Activated CD8-positive, alpha-beta T cell treated with anti-CD3 and anti-CD28 coated beads for 36 hours (primary cell): ENCODE measurements around the gene TEX48. TPM values are rescaled to one million over a fixed set of nuclear protein-coding genes. Genes with fewer than 3 reads are reported as not detected.

ENCODE experiments used
- ATAC-seq: fragments of 200-7000 bp; cut with Tn5 transposase; one replicate; pipeline ENCODE4 v1.10.0; 2021; ENCODE audit warnings: mild to moderate bottlenecking, moderate library complexity
- CTCF ChIA-PET: fragments of 350-600 bp; sonication (Branson Sonifier 250); formaldehyde crosslinking; loops from one replicate; lab custom pipeline; 2021; ENCODE audit warnings: antibody characterized with exemption; lab: Charles Lee
- POLR2A ChIA-PET: fragments of 350-600 bp; sonication (Branson Sonifier 250); formaldehyde crosslinking; loops from one replicate; lab custom pipeline; 2021; ENCODE audit warnings: antibody characterized with exemption; lab: Charles Lee
- DNase-seq: peaks from one replicate; pipeline ENCODE4 v3.0.0-alpha.2; 2020
- H3K27ac Mint-ChIP-seq: one replicate; pipeline ENCODE4 v1.8.0; 2021; ENCODE audit warnings: mild to moderate bottlenecking, mixed read lengths
- H3K27me3 Mint-ChIP-seq: one replicate; pipeline ENCODE4 v1.8.0; 2021; ENCODE audit warnings: mixed read lengths
- H3K36me3 Mint-ChIP-seq: one replicate; pipeline ENCODE4 v1.8.0; 2021; ENCODE audit warnings: low read depth, mixed read lengths
- H3K4me1 Mint-ChIP-seq: one replicate; pipeline ENCODE4 v1.8.0; 2021; ENCODE audit warnings: low read depth, mixed read lengths
- H3K4me3 Mint-ChIP-seq: one replicate; pipeline ENCODE4 v1.8.0; 2021; ENCODE audit warnings: mild to moderate bottlenecking, moderate library complexity, mixed read lengths
- H3K9me3 Mint-ChIP-seq: one replicate; pipeline ENCODE4 v1.8.0; 2021; ENCODE audit warnings: mixed read lengths
- intact Hi-C: fragments of 100-400 bp; cut with micrococcal nuclease; formaldehyde crosslinking; loops from one replicate; pipeline ENCODE4 v1.10.0; 2022
- total RNA-seq, 2 experiments: library from RNA; stranded (reverse); gene quantifications; one replicate each; pipeline ENCODE4 v1.2.3, GENCODE V29; 2021
- TF ChIP-seq, protein P1 (sequence below): fragments of 200-600 bp; IDR thresholded peaks from one replicate; pipeline ENCODE4 v1.8.0; 2022; ENCODE audit warnings: antibody characterized with exemption, mild to moderate bottlenecking

TEX48 gene
- total RNA-seq, 2 experiments from 2014 or later: 0.65 TPM; not detected in 1

DNA sequence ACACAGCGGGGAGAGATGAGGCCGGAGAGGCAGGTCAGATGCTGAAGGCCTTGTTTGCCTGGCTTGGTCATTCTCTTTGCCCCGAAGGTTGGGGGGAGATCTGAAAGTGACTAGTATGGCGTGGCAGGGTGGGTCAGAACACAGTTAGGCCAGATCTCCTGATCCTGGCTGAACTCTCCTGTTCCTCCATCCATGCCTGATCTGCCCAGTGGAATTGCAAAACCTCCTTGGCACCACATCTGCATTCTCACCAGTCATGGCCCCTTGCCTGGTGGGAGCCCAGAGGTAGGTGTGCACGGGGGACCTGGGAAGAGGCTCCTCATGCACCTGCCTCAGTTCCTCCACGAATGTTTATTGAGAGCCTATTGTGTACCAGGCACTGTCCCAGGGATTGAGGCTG is 47.6 kb downstream of the TEX48 start:
- TF ChIP-seq, protein P1, sequence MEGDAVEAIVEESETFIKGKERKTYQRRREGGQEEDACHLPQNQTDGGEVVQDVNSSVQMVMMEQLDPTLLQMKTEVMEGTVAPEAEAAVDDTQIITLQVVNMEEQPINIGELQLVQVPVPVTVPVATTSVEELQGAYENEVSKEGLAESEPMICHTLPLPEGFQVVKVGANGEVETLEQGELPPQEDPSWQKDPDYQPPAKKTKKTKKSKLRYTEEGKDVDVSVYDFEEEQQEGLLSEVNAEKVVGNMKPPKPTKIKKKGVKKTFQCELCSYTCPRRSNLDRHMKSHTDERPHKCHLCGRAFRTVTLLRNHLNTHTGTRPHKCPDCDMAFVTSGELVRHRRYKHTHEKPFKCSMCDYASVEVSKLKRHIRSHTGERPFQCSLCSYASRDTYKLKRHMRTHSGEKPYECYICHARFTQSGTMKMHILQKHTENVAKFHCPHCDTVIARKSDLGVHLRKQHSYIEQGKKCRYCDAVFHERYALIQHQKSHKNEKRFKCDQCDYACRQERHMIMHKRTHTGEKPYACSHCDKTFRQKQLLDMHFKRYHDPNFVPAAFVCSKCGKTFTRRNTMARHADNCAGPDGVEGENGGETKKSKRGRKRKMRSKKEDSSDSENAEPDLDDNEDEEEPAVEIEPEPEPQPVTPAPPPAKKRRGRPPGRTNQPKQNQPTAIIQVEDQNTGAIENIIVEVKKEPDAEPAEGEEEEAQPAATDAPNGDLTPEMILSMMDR: no peak
- H3K27me3 Mint-ChIP-seq: no peaks in the 10 kb centered on the region
- intact Hi-C loops: no loop called here
- H3K27ac Mint-ChIP-seq: no peak overlapping the region
- no peak for ATAC-seq
- ChIA-PET CTCF (no interaction called here), POLR2A (no interaction called here)
- H3K4me3 Mint-ChIP-seq: no peak overlapping the region
- H3K4me1 Mint-ChIP-seq: no peaks in the 10 kb centered on the region
- H3K36me3 Mint-ChIP-seq: peaks cover 53% of the 10 kb centered on the region
- no peak for DNase-seq
- no peaks in the 10 kb centered on the region for H3K9me3 Mint-ChIP-seq

DNA sequence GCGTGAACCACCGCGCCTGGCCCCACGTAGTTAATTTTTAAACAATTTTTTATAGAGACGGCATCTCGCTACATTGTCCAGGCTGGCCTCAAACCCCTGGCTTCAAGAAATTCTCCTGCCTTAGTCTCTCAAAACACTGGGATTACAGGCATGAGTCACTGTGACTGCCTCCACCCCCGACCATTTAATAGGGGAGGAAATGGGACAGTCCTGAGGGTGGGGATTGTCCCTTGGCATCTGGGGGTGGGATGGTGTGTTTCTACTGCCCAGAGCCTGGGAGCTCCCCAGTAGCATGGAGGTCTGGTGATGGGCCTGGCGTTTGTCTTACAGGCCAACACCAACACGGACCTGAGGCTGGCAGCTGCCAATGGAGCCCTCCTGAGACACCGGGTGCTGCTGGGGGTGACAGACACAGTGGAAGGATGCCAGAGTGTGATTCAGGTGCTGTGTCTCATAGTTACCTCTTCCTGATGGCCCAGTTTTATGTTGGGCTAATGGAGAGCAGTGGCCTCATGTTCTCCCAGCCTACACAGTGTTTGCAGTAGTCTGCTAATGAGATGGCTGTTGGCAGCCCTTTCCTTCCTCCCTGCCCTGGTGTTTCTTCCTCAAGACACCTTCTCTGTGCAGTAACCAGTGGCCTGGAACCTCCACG is 48.4 kb downstream of the TEX48 start:
- intact Hi-C loops: no loop called here
- no peaks in the 10 kb centered on the region for H3K9me3 Mint-ChIP-seq
- CTCF ChIA-PET: interaction anchor here (0.8 kb wide), 1 partner anchor 20 kb away, joined by 3 read pairs; no protein-coding TSS in a partner anchor
- ATAC-seq (no peak), DNase-seq (no peak)
- no peaks in the 10 kb centered on the region for H3K27me3 Mint-ChIP-seq
- TF ChIP-seq, protein P1: no peak
- no peak overlapping the region for H3K4me3 Mint-ChIP-seq
- H3K36me3 Mint-ChIP-seq: peaks cover 53% of the 10 kb centered on the region
- H3K27ac Mint-ChIP-seq: no peak overlapping the region
- H3K4me1 Mint-ChIP-seq: no peaks in the 10 kb centered on the region
- POLR2A ChIA-PET: no interaction called here

DNA sequence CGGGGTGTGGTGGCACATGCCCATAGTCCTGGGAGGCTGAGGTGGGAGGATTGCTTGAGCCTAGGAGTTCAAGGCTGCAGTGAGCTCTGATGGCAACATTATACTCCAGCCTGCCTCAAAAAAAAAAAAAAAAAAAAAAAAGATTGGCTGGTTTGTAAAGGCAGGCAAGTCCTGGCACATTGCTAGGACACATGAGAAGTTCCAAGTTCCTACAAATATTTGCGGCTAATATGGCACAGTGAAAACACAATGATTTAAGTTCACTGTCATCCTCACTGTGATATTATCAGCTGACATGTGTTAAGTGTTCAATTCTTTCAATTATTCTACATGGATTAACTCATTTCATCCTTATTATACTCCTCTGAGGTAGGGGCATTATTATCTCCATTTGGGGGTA is 50.8 kb downstream of the TEX48 start:
- no peak for ATAC-seq
- intact Hi-C loops: no loop called here
- Mint-ChIP-seq H3K27me3 (no peaks in the 10 kb centered on the region), H3K4me1 (no peaks in the 10 kb centered on the region), H3K4me3 (no peak overlapping the region), H3K36me3 (peaks cover 48% of the 10 kb centered on the region), H3K27ac (no peak overlapping the region), H3K9me3 (no peaks in the 10 kb centered on the region)
- ChIA-PET CTCF (interaction anchor here (2.8 kb wide), 1 partner anchor 22 kb away, joined by 9 read pairs; no protein-coding TSS in a partner anchor), POLR2A (no interaction called here)
- TF ChIP-seq, protein P1: no peak
- DNase-seq: no peak

DNA sequence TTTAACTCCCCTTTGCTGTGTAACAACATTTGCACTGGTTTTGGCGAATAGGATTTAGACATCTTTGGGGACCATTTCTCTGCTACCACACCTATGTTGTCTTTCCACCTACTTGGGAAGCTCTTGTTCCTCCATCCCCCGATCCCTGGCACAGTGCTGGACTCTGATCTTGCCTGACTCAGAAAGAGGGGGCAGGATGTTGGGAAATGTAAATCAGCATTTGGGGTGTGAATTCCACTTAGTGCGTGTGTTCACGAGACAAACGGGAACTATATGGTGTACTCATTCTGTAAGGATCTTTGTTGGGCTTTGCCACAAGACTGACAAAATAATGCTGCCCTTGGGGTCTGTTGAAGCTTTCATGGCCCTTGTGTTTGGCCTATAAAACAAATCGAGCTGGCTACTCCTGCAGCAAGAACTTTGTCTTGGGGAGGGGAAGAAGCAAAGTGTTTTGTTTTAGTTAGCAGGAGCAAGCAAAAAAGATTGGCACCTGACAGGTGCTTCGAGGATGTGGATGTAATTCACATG is 52.4 kb downstream of the TEX48 start:
- no peaks in the 10 kb centered on the region for H3K27me3 Mint-ChIP-seq
- CTCF ChIA-PET: interaction anchor here (0.8 to 2.8 kb wide), 4 partner anchors 13 to 41 kb away, joined by 3 to 9 read pairs (median 3); no protein-coding TSS in a partner anchor
- no peaks in the 10 kb centered on the region for H3K4me1 Mint-ChIP-seq
- no peaks in the 10 kb centered on the region for H3K9me3 Mint-ChIP-seq
- no peak overlapping the region for H3K27ac Mint-ChIP-seq
- no peak for ATAC-seq
- TF ChIP-seq, protein P1: no peak
- POLR2A ChIA-PET: interaction anchor here (0.9 kb wide), 1 partner anchor 69 kb away, joined by 3 read pairs; no protein-coding TSS in a partner anchor
- no peak for DNase-seq
- H3K4me3 Mint-ChIP-seq: no peak overlapping the region
- intact Hi-C loops: no loop called here
- peaks cover 47% of the 10 kb centered on the region for H3K36me3 Mint-ChIP-seq

DNA sequence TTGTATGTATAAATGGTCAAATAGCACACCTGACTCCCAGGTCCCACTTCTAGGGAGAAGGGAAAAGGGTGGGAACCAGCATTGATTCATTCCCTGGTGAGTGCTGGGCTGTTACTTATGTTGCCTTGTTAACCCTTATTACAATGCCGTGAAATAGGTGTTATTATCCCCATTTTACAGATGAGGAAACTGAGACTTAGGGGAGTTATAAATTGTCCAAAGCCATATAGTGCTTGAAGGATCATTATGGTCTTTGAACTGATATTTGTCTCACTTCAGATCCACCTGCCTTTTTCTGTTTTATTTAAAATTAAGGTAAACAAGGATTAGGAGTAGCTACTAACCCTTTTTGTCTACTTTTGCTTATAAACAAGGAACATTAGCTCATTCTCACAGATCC is 54.4 kb downstream of the TEX48 start:
- CTCF ChIA-PET: interaction anchor here (1.7 kb wide), 1 partner anchor 222 kb away, joined by 4 read pairs; no protein-coding TSS in a partner anchor
- Mint-ChIP-seq H3K4me3 (no peak overlapping the region), H3K4me1 (no peaks in the 10 kb centered on the region), H3K27ac (no peak overlapping the region), H3K9me3 (no peaks in the 10 kb centered on the region), H3K27me3 (no peaks in the 10 kb centered on the region), H3K36me3 (peaks cover 40% of the 10 kb centered on the region)
- intact Hi-C loops: no loop called here
- ATAC-seq (no peak), DNase-seq (no peak)
- POLR2A ChIA-PET: no interaction called here
- TF ChIP-seq, protein P1: no peak
